Uterus (tissue), 4 donors: ENCODE measurements around the gene CFAP210. TPM values are rescaled to one million over a fixed set of nuclear protein-coding genes. Genes with fewer than 3 reads are reported as not detected.

Experiments used
- DNase-seq, 2 donors: peaks; one replicate each; pipeline ENCODE4 v3.0.0-alpha.2; 2019 to 2020
- H3K27ac ChIP-seq, 2 donors: fragments of 200-600 bp; sonication (generic); 1 replicate in 1 of 2; 2 replicates in 1 of 2; pipeline ENCODE4 v1.5.1; 2016 to 2018
- H3K27me3 ChIP-seq, 2 donors: fragments of 200-600 bp; sonication (generic); one replicate each; pipeline ENCODE4 v1.5.1; 2018 to 2019; ENCODE audit warnings: control low read depth in 1 of 2
- H3K36me3 ChIP-seq, 2 donors: fragments of 200-600 bp; sonication (generic); one replicate each; pipeline ENCODE4 v1.5.1; 2019; ENCODE audit warnings: control low read depth in 1 of 2
- H3K4me1 ChIP-seq, 2 donors: fragments of 200-600 bp; sonication (generic); one replicate each; pipeline ENCODE4 v1.5.1; 2018 to 2019; ENCODE audit warnings: control low read depth in 1 of 2
- H3K4me3 ChIP-seq, 2 donors: fragments of 200-600 bp; sonication (generic); 1 replicate in 1 of 2; 2 replicates in 1 of 2; pipeline ENCODE4 v1.5.1; 2018 to 2019; ENCODE audit warnings: mild to moderate bottlenecking in 1 of 2
- H3K9me3 ChIP-seq, 2 donors: fragments of 200-600 bp; sonication (generic); one replicate each; pipeline ENCODE4 v1.5.1; 2019; ENCODE audit warnings: control low read depth in 1 of 2
- POLR2A ChIP-seq, 2 donors: fragments of 450-650 bp; IDR thresholded peaks; one replicate each; pipeline ENCODE4 v1.6.1; 2016; ENCODE audit warnings: antibody characterized with exemption in 2 of 2, mild to moderate bottlenecking in 1 of 2, moderate library complexity in 1 of 2
- intact Hi-C: fragments of 100-400 bp; cut with DNase I; formaldehyde crosslinking; loops from one replicate; pipeline ENCODE4 v1.15.1; 2023; ENCODE audit warnings: low total_unique reads
- total RNA-seq, 4 donors: library from RNA; depleted of rRNA in 3 of 4; stranded (reverse); fragments of >200 nt in 3 of 4; gene quantifications; one replicate each; pipeline versions ENCODE4 v1.1.0 to v1.2.4, GENCODE V29; 2014 to 2023
- TF ChIP-seq, protein P1 (sequence below), 4 experiments: fragments of 200-600 bp in 2 of 4; fragments of 450-650 bp in 2 of 4; sonication (generic) in 2 of 4; IDR thresholded peaks; one replicate each; pipeline ENCODE4 v1.5.1; 2016 to 2019; ENCODE audit warnings: antibody characterized with exemption in 4 of 4, mild to moderate bottlenecking in 2 of 4, moderate library complexity in 1 of 4
- donor health status: DM: yes; HTN: yes; CAD: no.

CFAP210 gene
- total RNA-seq, 4 donors from 2014 or later = 0.64 to 3.3 TPM; not detected in 2

GRCh38 chr2:169713331-169713730 lies 19.1 kb upstream of the CFAP210 start:
- TF ChIP-seq, protein P1, sequence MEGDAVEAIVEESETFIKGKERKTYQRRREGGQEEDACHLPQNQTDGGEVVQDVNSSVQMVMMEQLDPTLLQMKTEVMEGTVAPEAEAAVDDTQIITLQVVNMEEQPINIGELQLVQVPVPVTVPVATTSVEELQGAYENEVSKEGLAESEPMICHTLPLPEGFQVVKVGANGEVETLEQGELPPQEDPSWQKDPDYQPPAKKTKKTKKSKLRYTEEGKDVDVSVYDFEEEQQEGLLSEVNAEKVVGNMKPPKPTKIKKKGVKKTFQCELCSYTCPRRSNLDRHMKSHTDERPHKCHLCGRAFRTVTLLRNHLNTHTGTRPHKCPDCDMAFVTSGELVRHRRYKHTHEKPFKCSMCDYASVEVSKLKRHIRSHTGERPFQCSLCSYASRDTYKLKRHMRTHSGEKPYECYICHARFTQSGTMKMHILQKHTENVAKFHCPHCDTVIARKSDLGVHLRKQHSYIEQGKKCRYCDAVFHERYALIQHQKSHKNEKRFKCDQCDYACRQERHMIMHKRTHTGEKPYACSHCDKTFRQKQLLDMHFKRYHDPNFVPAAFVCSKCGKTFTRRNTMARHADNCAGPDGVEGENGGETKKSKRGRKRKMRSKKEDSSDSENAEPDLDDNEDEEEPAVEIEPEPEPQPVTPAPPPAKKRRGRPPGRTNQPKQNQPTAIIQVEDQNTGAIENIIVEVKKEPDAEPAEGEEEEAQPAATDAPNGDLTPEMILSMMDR (IDR thresholded peaks at IDR 0.05) = no peak
- no peak for TF ChIP-seq POLR2A (IDR thresholded peaks at IDR 0.05)
- no peak for DNase-seq

DNA sequence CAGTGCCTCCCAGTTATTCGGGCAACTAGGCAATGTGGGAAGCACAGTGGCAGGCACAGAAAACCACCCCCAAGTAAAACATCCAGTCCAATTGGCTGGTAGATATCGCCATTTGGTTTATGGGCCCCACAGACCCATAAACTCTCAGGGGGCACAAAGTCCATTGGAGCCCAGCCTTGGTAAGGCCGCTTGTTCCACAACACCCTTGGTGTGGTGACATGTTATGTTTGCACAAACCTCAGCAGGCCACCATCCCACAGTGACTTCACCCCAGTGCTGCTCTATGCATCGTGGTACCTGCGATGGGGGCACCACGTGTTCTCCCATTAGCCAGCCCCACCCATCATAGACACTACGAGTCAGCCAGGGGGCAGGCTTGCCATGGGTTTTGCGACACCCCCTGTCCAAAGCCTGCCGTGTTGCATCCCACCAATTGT lies 18.6 kb upstream of the CFAP210 start:
- Histone ChIP-seq H3K27me3 (no peaks in the 10 kb centered on the region), H3K4me1 (peaks cover 0 to 8% of the 10 kb centered on the region in 2 donors), H3K27ac (no peak overlapping the region), H3K9me3 (no peaks in the 10 kb centered on the region), H3K4me3 (no peak overlapping the region), H3K36me3 (no peaks in the 10 kb centered on the region)
- TF ChIP-seq, protein P1 (IDR thresholded peaks at IDR 0.05) = no peak
- no peak for TF ChIP-seq POLR2A (IDR thresholded peaks at IDR 0.05)
- no peak for DNase-seq
- intact Hi-C loops = no loop called here

More at GRCh38 chr2:169713331-169713730, 19.1 kb upstream of the CFAP210 start:
- H3K27ac ChIP-seq = no peak overlapping the region
- H3K4me1 ChIP-seq = peaks cover 0 to 8% of the 10 kb centered on the region in 2 donors
- no peaks in the 10 kb centered on the region for H3K9me3 ChIP-seq
- no peak overlapping the region for H3K4me3 ChIP-seq
- no peaks in the 10 kb centered on the region for H3K27me3 ChIP-seq
- H3K36me3 ChIP-seq = no peaks in the 10 kb centered on the region
- intact Hi-C loops = no loop called here

DNA sequence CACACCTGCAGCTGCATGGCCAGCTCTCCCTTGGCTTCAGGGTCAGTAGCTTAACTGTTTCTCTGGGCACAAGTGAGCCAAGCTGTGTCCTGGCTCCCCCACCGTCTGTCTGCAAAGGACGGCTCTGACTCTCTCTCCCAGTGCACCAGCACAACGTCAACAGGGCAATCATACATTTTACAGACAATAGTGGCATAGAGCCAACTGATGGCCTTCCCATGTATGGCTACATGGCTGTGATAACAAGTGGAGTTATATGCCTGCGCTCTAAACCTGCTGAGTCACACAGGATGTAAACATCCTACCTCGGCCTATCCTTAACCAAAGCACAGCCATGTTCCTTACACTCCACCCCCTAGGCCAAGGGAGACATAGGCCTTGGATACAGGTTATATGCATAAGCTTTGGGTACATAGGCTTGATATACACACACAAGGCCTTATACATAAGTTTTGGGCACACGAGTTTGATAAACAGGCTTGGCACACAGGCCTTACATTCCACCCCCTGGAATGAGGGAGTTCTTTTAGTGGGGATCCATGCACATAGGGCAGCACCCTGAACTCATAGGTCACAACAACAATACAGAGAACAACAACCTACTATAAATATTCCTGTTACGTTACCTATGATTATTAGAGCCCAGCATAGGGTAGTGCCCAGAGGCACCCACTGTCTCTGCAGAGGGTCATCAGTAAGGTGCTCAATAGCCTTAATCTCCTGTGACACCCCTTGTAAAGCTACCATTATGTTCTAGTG lies 17.7 kb upstream of the CFAP210 start:
- intact Hi-C loops = no loop called here
- H3K4me1 ChIP-seq = peaks cover 0 to 4% of the 10 kb centered on the region in 2 donors

GRCh38 chr2:169709981-169710380 lies 15.8 kb upstream of the CFAP210 start:
- Histone ChIP-seq H3K4me3 (no peak overlapping the region), H3K36me3 (no peaks in the 10 kb centered on the region), H3K27me3 (no peaks in the 10 kb centered on the region), H3K4me1 (no peaks in the 10 kb centered on the region), H3K9me3 (no peaks in the 10 kb centered on the region), H3K27ac (no peak overlapping the region)
- no peak for DNase-seq
- intact Hi-C loops = no loop called here
- TF ChIP-seq POLR2A (IDR thresholded peaks at IDR 0.05) = no peak
- TF ChIP-seq, protein P1 (IDR thresholded peaks at IDR 0.05) = no peak

More for the DNA sequence above, 17.7 kb upstream of the CFAP210 start:
- no peak for DNase-seq
- H3K36me3 ChIP-seq = no peaks in the 10 kb centered on the region
- H3K4me3 ChIP-seq = no peak overlapping the region
- H3K27me3 ChIP-seq = no peaks in the 10 kb centered on the region
- TF ChIP-seq POLR2A (IDR thresholded peaks at IDR 0.05) = no peak
- TF ChIP-seq, protein P1 (IDR thresholded peaks at IDR 0.05) = no peak
- H3K9me3 ChIP-seq = no peaks in the 10 kb centered on the region
- H3K27ac ChIP-seq = no peak overlapping the region

DNA sequence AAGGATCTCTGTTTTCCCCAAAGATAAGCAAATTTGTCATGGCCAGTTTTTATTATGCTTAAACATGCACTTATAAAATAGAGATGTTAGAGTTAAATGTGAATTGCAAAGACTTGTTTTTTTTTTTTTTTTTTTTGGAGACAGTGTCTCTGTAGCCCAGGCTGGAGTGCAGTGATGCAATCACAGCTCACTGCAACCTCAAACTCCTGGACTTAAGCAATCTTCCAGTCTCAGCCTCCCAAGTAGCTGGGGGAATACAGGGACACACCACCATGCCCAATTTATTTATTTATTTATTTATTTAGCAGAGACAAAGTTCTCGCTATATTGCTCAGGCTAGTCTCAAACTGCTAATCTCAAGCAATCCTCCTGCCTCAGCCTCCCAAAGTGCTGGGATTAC lies 15.1 kb upstream of the CFAP210 start:
- TF ChIP-seq, protein P1 (IDR thresholded peaks at IDR 0.05) = no peak
- TF ChIP-seq POLR2A (IDR thresholded peaks at IDR 0.05) = no peak
- Histone ChIP-seq H3K27me3 (no peaks in the 10 kb centered on the region), H3K4me1 (no peaks in the 10 kb centered on the region), H3K36me3 (no peaks in the 10 kb centered on the region), H3K9me3 (no peaks in the 10 kb centered on the region), H3K27ac (no peak overlapping the region), H3K4me3 (no peak overlapping the region)
- DNase-seq = no peak
- intact Hi-C loops = no loop called here
